HepG2 (cell line): ENCODE data around the gene MAP3K14.
"Not testable (repeated sequence)": the region's sequence is repeated elsewhere in the genome, so short reads cannot be mapped to it uniquely, and the experiment has no call there.

Experiments used
- FIP1L1 ChIP-seq: fragments of 200-400 bp; formaldehyde crosslinking; IDR thresholded peaks from 2 replicates; pipeline ENCODE4 v1.6.1; 2018; ENCODE audit warnings: low read depth, mild to moderate bottlenecking, low read length, moderate library complexity, borderline replicate concordance; ENCODE audit not compliant: insufficient read depth
- FOXK1 ChIP-seq: sonication (generic); formaldehyde crosslinking; IDR thresholded peaks from 2 replicates; pipeline ENCODE4 v1.4.0; 2020; ENCODE audit warnings: low read depth, missing genetic modification reagents, borderline replicate concordance
- GABPA ChIP-seq, 2 experiments: IDR thresholded peaks; 2 replicates each; pipeline ENCODE4 v1.6.1; 2011 to 2016; ENCODE audit warnings: low read depth in 2 of 2, low read length in 1 of 2, missing biosample characterization in 1 of 2, missing genetic modification characterization in 1 of 2
- MTA1 ChIP-seq: sonication (generic); formaldehyde crosslinking; IDR thresholded peaks from 2 replicates; pipeline ENCODE4 v1.4.0; 2020; ENCODE audit warnings: missing genetic modification reagents, mild to moderate bottlenecking, borderline replicate concordance
- MXI1 ChIP-seq: IDR thresholded peaks from 3 replicates; pipeline ENCODE4 v1.6.1; 2012; ENCODE audit warnings: low read depth, low read length, inconsistent platforms, borderline replicate concordance
- NCOA2 ChIP-seq: sonication (generic); formaldehyde crosslinking; IDR thresholded peaks from 2 replicates; pipeline ENCODE4 v1.8.0; 2022; ENCODE audit warnings: inconsistent platforms
- RBFOX2 ChIP-seq: fragments of 200-400 bp; formaldehyde crosslinking; IDR thresholded peaks from 2 replicates; pipeline ENCODE4 v1.6.1; 2017; ENCODE audit warnings: low read depth, mild to moderate bottlenecking, low read length
- SATB2 ChIP-seq: sonication (generic); formaldehyde crosslinking; IDR thresholded peaks from 2 replicates; pipeline ENCODE4 v1.5.0; 2020; ENCODE audit warnings: missing genetic modification reagents
- TCF7L2 ChIP-seq: IDR thresholded peaks from 2 replicates; pipeline ENCODE4 v1.6.1; 2011; ENCODE audit warnings: mild to moderate bottlenecking, low read depth, low read length, moderate library complexity
- ZC3H13 ChIP-seq: sonication (generic); formaldehyde crosslinking; IDR thresholded peaks from 2 replicates; pipeline ENCODE4 v1.8.1; 2023; ENCODE audit warnings: mild to moderate bottlenecking, missing genetic modification reagents, moderate library complexity
- TF ChIP-seq, protein P1 (sequence below): sonication (generic); formaldehyde crosslinking; IDR thresholded peaks from 2 replicates; pipeline ENCODE4 v1.8.0; 2022; ENCODE audit warnings: mild to moderate bottlenecking, missing genetic modification reagents, borderline replicate concordance
- TF ChIP-seq, protein P2 (sequence below): sonication (generic); formaldehyde crosslinking; IDR thresholded peaks from 2 replicates; pipeline ENCODE4 v1.5.0; 2020; ENCODE audit warnings: mild to moderate bottlenecking, missing genetic modification reagents, moderate library complexity

GRCh38 chr17:45302220-45302619, 14.6 kb downstream of the MAP3K14 start:
- TF ChIP-seq FIP1L1; FOXK1; ZC3H13 (CRISPR knock-in tag); MXI1; TCF7L2; MTA1 (CRISPR knock-in tag); SATB2 (CRISPR knock-in tag); NCOA2 (CRISPR knock-in tag); RBFOX2; GABPA (IDR thresholded peaks at IDR 0.05; ENCODE audit: low read depth, low read length); GABPA (CRISPR knock-in tag; IDR thresholded peaks at IDR 0.05; ENCODE audit: low read depth): not testable (repeated sequence)
- TF ChIP-seq, protein P1, sequence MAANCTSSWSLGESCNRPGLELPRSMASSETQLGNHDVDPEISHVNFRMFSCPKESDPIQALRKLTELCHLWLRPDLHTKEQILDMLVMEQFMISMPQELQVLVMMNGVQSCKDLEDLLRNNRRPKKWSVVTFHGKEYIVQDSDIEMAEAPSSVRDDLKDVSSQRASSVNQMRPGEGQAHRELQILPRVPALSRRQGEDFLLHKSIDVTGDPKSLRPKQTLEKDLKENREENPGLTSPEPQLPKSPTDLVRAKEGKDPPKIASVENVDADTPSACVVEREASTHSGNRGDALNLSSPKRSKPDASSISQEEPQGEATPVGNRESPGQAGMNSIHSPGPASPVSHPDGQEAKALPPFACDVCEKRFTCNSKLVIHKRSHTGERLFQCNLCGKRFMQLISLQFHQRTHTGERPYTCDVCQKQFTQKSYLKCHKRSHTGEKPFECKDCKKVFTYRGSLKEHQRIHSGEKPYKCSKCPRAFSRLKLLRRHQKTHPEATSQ (CRISPR knock-in tag): not testable (repeated sequence)
- TF ChIP-seq, protein P2, sequence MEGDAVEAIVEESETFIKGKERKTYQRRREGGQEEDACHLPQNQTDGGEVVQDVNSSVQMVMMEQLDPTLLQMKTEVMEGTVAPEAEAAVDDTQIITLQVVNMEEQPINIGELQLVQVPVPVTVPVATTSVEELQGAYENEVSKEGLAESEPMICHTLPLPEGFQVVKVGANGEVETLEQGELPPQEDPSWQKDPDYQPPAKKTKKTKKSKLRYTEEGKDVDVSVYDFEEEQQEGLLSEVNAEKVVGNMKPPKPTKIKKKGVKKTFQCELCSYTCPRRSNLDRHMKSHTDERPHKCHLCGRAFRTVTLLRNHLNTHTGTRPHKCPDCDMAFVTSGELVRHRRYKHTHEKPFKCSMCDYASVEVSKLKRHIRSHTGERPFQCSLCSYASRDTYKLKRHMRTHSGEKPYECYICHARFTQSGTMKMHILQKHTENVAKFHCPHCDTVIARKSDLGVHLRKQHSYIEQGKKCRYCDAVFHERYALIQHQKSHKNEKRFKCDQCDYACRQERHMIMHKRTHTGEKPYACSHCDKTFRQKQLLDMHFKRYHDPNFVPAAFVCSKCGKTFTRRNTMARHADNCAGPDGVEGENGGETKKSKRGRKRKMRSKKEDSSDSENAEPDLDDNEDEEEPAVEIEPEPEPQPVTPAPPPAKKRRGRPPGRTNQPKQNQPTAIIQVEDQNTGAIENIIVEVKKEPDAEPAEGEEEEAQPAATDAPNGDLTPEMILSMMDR: not testable (repeated sequence)
